Thyroid gland (tissue), 4 donors: ENCODE measurements around the gene ACBD6.

Experiments used
- CTCF ChIP-seq, 6 experiments: fragments of 200-600 bp in 3 of 6; fragments of 450-650 bp in 3 of 6; sonication (generic) in 3 of 6; IDR thresholded peaks; one replicate each; pipeline ENCODE4 v1.5.1; 2016 to 2019; ENCODE audit warnings: antibody characterized with exemption in 6 of 6, mild to moderate bottlenecking in 2 of 6, inconsistent platforms in 1 of 6, moderate library complexity in 1 of 6
- POLR2A ChIP-seq, 2 donors: fragments of 450-650 bp; IDR thresholded peaks; one replicate each; pipeline ENCODE4 v1.6.1; 2017; ENCODE audit warnings: antibody characterized with exemption in 2 of 2, mild to moderate bottlenecking in 2 of 2, moderate library complexity in 1 of 2

GRCh38 chr1:180486092-180486491 lies 16.3 kb downstream of the ACBD6 start:
- TF ChIP-seq CTCF (IDR thresholded peaks at IDR 0.05) (no peak), POLR2A (IDR thresholded peaks at IDR 0.05) (no peak)
